H9 (cell line): Measurements from ENCODE around the gene DUS1L. TPM values are rescaled to one million over a fixed set of nuclear protein-coding genes. Genes with fewer than 3 reads are reported as not detected.
A peak's percentile ranks its signal among the peaks of the same experiment; 100 is the strongest.

Source experiments
- DNase-seq: peaks from one replicate; pipeline ENCODE4 v3.0.0-alpha.2; 2017
- H2AFZ ChIP-seq: one replicate; pipeline ENCODE4 v1.6.1; 2013; ENCODE audit warnings: mild to moderate bottlenecking, low read length, control low read depth, moderate library complexity
- H2AK5ac ChIP-seq: 2 replicates; pipeline ENCODE4 v1.6.1; 2013; ENCODE audit warnings: low read length, control low read depth, mixed read lengths; ENCODE audit not compliant: insufficient read length
- H2BK120ac ChIP-seq: one replicate; pipeline ENCODE4 v1.6.1; 2013; ENCODE audit warnings: low read depth, mild to moderate bottlenecking, low read length, control low read depth, inconsistent platforms; ENCODE audit not compliant: poor library complexity, severe bottlenecking
- H2BK12ac ChIP-seq: 2 replicates; pipeline ENCODE4 v1.6.1; 2013; ENCODE audit warnings: low read length, control low read depth, mixed read lengths, low read depth; ENCODE audit not compliant: insufficient read length
- H2BK15ac ChIP-seq: 2 replicates; pipeline ENCODE4 v1.6.1; 2013; ENCODE audit warnings: low read depth, low read length, control low read depth
- H2BK20ac ChIP-seq: one replicate; pipeline ENCODE4 v1.6.1; 2013; ENCODE audit warnings: low read depth, mild to moderate bottlenecking, low read length, control low read depth, inconsistent platforms; ENCODE audit not compliant: poor library complexity, severe bottlenecking
- H2BK5ac ChIP-seq: 2 replicates; pipeline ENCODE4 v1.6.1; 2013; ENCODE audit warnings: low read length, control low read depth, mixed read lengths; ENCODE audit not compliant: insufficient read length
- H3K14ac ChIP-seq: 2 replicates; pipeline ENCODE4 v1.6.1; 2013; ENCODE audit warnings: low read length, control low read depth; ENCODE audit not compliant: insufficient read depth
- H3K18ac ChIP-seq: 2 replicates; pipeline ENCODE4 v1.6.1; 2013; ENCODE audit warnings: low read depth, mild to moderate bottlenecking, mixed read lengths, low read length, control low read depth; ENCODE audit not compliant: insufficient read length
- H3K23ac ChIP-seq: 2 replicates; pipeline ENCODE4 v1.6.1; 2013; ENCODE audit warnings: low read length, control low read depth, mixed read lengths, low read depth; ENCODE audit not compliant: insufficient read length
- H3K23me2 ChIP-seq: 2 replicates; pipeline ENCODE4 v1.6.1; 2013; ENCODE audit warnings: low read depth, mild to moderate bottlenecking, mixed read lengths, low read length, control low read depth; ENCODE audit not compliant: insufficient read length, poor library complexity, severe bottlenecking
- H3K27ac ChIP-seq: 2 replicates; pipeline ENCODE4 v1.5.1; 2013; ENCODE audit warnings: low read length, control low read depth, mixed read lengths, low read depth; ENCODE audit not compliant: insufficient read length
- H3K27me3 ChIP-seq: 2 replicates; pipeline ENCODE4 v1.6.1; 2013; ENCODE audit warnings: low read length, control low read depth, inconsistent platforms; ENCODE audit not compliant: insufficient read depth
- H3K4ac ChIP-seq: 2 replicates; pipeline ENCODE4 v1.6.1; 2013; ENCODE audit warnings: low read depth, mild to moderate bottlenecking, control low read depth, inconsistent platforms, low read length, moderate library complexity
- H3K4me1 ChIP-seq: 2 replicates; pipeline ENCODE4 v1.6.1; 2013; ENCODE audit warnings: low read length, control low read depth, inconsistent platforms; ENCODE audit not compliant: insufficient read depth
- H3K4me2 ChIP-seq: 2 replicates; pipeline ENCODE4 v1.6.1; 2013; ENCODE audit warnings: low read length, control low read depth, mixed read lengths; ENCODE audit not compliant: insufficient read length, insufficient read depth
- H3K56ac ChIP-seq: 2 replicates; pipeline ENCODE4 v1.6.1; 2013; ENCODE audit warnings: low read depth, mild to moderate bottlenecking, mixed read lengths, low read length, control low read depth; ENCODE audit not compliant: insufficient read length
- H3K79me1 ChIP-seq: 2 replicates; pipeline ENCODE4 v1.6.1; 2013; ENCODE audit warnings: low read depth, mild to moderate bottlenecking, moderate library complexity, low read length, control low read depth, inconsistent platforms; ENCODE audit not compliant: insufficient read depth, poor library complexity, severe bottlenecking
- H3K79me2 ChIP-seq: 2 replicates; pipeline ENCODE4 v1.6.1; 2013; ENCODE audit warnings: low read length, control low read depth, inconsistent platforms; ENCODE audit not compliant: insufficient read depth
- H3K9ac ChIP-seq: 2 replicates; pipeline ENCODE4 v1.6.1; 2013; ENCODE audit warnings: low read length, control low read depth, mixed read lengths; ENCODE audit not compliant: insufficient read length; ENCODE audit errors: extremely low read depth
- H3K9me3 ChIP-seq: one replicate; pipeline ENCODE4 v1.6.1; 2013; ENCODE audit warnings: low read depth, low read length, inconsistent platforms; ENCODE audit not compliant: control insufficient read depth
- H3T11ph ChIP-seq: one replicate; pipeline ENCODE4 v1.6.1; 2013; ENCODE audit warnings: mild to moderate bottlenecking, low read length, control low read depth, inconsistent platforms
- H4K20me1 ChIP-seq: one replicate; pipeline ENCODE4 v1.6.1; 2013; ENCODE audit not compliant: control insufficient read depth, insufficient read length, insufficient read depth
- H4K5ac ChIP-seq: 2 replicates; pipeline ENCODE4 v1.6.1; 2013; ENCODE audit warnings: low read depth, mild to moderate bottlenecking, mixed read lengths, low read length, control low read depth; ENCODE audit not compliant: insufficient read length
- H4K8ac ChIP-seq: replicated peaks from 2 replicates; pipeline ENCODE4 v1.6.1; 2013; ENCODE audit warnings: low read length, control low read depth, mixed read lengths, low read depth; ENCODE audit not compliant: insufficient read length
- H4K91ac ChIP-seq: 2 replicates; pipeline ENCODE4 v1.6.1; 2013; ENCODE audit warnings: low read depth, mild to moderate bottlenecking, moderate library complexity, mixed read lengths, low read length, control low read depth; ENCODE audit not compliant: insufficient read length
- H3K27ac Mint-ChIP-seq, 3 experiments: 2 replicates in 2 of 3; 3 replicates in 1 of 3; pipeline ENCODE4 v1.8.0; 2020 to 2021; ENCODE audit warnings: mixed read lengths in 3 of 3, mild to moderate bottlenecking in 1 of 3, moderate library complexity in 1 of 3
- H3K27me3 Mint-ChIP-seq: 2 replicates; pipeline ENCODE4 v1.8.0; 2021; ENCODE audit warnings: low read depth, mild to moderate bottlenecking, moderate library complexity, mixed read lengths
- H3K36me3 Mint-ChIP-seq, 3 experiments: 2 replicates in 2 of 3; 3 replicates in 1 of 3; pipeline ENCODE4 v1.8.0; 2020 to 2021; ENCODE audit warnings: low read depth in 3 of 3, mixed read lengths in 3 of 3; ENCODE audit not compliant: insufficient read depth in 1 of 3
- H3K4me1 Mint-ChIP-seq, 2 experiments: 2 replicates each; pipeline ENCODE4 v1.8.0; 2020; ENCODE audit warnings: mixed read lengths in 2 of 2
- H3K4me3 Mint-ChIP-seq, 2 experiments: 2 replicates in 1 of 2; 3 replicates in 1 of 2; pipeline ENCODE4 v1.8.0; 2020 to 2021; ENCODE audit warnings: mild to moderate bottlenecking in 2 of 2, mixed read lengths in 2 of 2, moderate library complexity in 1 of 2
- H3K9me3 Mint-ChIP-seq, 2 experiments: 2 replicates in 1 of 2; 3 replicates in 1 of 2; pipeline ENCODE4 v1.8.0; 2020; ENCODE audit warnings: mild to moderate bottlenecking in 2 of 2, mixed read lengths in 2 of 2, moderate library complexity in 1 of 2
- CTCF ChIP-seq: fragments of 200-600 bp; sonication (generic); conservative IDR thresholded peaks from 3 replicates; pipeline ENCODE4 v1.8.0; 2021; ENCODE audit warnings: antibody characterized with exemption, mild to moderate bottlenecking
- WGBS: extraction: QIAGEN DNeasy Blood & Tissue Kit; methylation state at CpG from one replicate; pipeline ENCODE4 v1.1.7; 2013; ENCODE audit warnings: missing lambda C conversion rate, low lambda C conversion rate, mixed read lengths; ENCODE audit not compliant: insufficient read length; ENCODE audit errors: extremely low coverage; 5-methylcytosine and 5-hydroxymethylcytosine counted together
- total RNA-seq: library from RNA; stranded (reverse); gene quantifications from 2 replicates; pipeline ENCODE4 v1.2.1, GENCODE V29; 2021

Gene DUS1L
- total RNA-seq, 1 experiment from 2014 or later = 103 TPM

- H3K4me3 Mint-ChIP-seq = peak overlapping the region; percentile 68 to 82; a peak in 1 of 5 replicates
- no peak overlapping the region for H4K5ac ChIP-seq
- no peak overlapping the region for H4K8ac ChIP-seq
- DNase-seq = no peak
- no peak overlapping the region for H3K4ac ChIP-seq
- peaks cover 16% of the 10 kb centered on the region; the same call in 1 of the 2 replicates for H3K79me2 ChIP-seq
- H2BK120ac ChIP-seq = no peak overlapping the region
- H3K27me3 ChIP-seq = no peaks in the 10 kb centered on the region
- H2BK12ac ChIP-seq = no peak overlapping the region
- H3K23ac ChIP-seq = no peak overlapping the region
- H3T11ph ChIP-seq = no peak overlapping the region
- no peak overlapping the region for H3K27ac ChIP-seq
- H3K23me2 ChIP-seq = peaks cover 14% of the 10 kb centered on the region
- H3K36me3 Mint-ChIP-seq = peaks cover 1 to 10% (median 10%) of the 10 kb centered on the region in 3 experiments; a peak in 6 of 7 replicates
- H4K20me1 ChIP-seq = no peaks in the 10 kb centered on the region
- no peak overlapping the region for H2AFZ ChIP-seq
- peaks cover 33 to 67% of the 10 kb centered on the region in 2 experiments for H3K4me1 Mint-ChIP-seq
- no peak overlapping the region for H3K4me2 ChIP-seq
- no peak for TF ChIP-seq CTCF
- H2BK15ac ChIP-seq = no peak overlapping the region
- no peaks in the 10 kb centered on the region for H3K9me3 ChIP-seq
- H3K27ac Mint-ChIP-seq = peak overlapping the region in 1 of 3 experiments; percentile 76; a peak in 2 of 7 replicates
- no peak overlapping the region for H3K56ac ChIP-seq
- H2BK20ac ChIP-seq = no peak overlapping the region
- H4K91ac ChIP-seq = no peak overlapping the region
- H3K79me1 ChIP-seq = peaks cover 7% of the 10 kb centered on the region
- H3K9ac ChIP-seq = no peak overlapping the region
- H3K9me3 Mint-ChIP-seq = no peaks in the 10 kb centered on the region
- no peaks in the 10 kb centered on the region for H3K27me3 Mint-ChIP-seq
- H3K14ac ChIP-seq = no peak overlapping the region
- no peaks in the 10 kb centered on the region for H3K4me1 ChIP-seq
- no peak overlapping the region for H2BK5ac ChIP-seq
- no peak overlapping the region for H2AK5ac ChIP-seq
- WGBS = no CpG with 5 or more reads among the region's 35 CpGs
- no peak overlapping the region for H3K18ac ChIP-seq
Observed at GRCh38 chr17:82100502-82101298, 35.1 kb upstream of the DUS1L start.
